GM12878 (cell line): ENCODE results near the gene SLC23A2. TPM values are rescaled to one million over a fixed set of nuclear protein-coding genes. Genes with fewer than 3 reads are reported as not detected.

ENCODE experiments used
- ATF7 ChIP-seq: fragments of 450-650 bp; IDR thresholded peaks from 2 replicates; pipeline ENCODE4 v1.6.1; 2016; ENCODE audit warnings: low read depth, mild to moderate bottlenecking
- BHLHE40 ChIP-seq, 2 experiments: fragments of 450-650 bp in 1 of 2; IDR thresholded peaks; 2 replicates each; pipeline ENCODE4 v1.6.1; 2011 to 2017; ENCODE audit warnings: low read depth in 2 of 2, borderline replicate concordance in 1 of 2, improper control_type of control experiment in 1 of 2, low read length in 1 of 2, mild to moderate bottlenecking in 1 of 2
- BMI1 ChIP-seq: fragments of 450-650 bp; IDR thresholded peaks from 2 replicates; pipeline ENCODE4 v1.6.1; 2016; ENCODE audit warnings: mild to moderate bottlenecking, moderate library complexity, borderline replicate concordance
- CBX5 ChIP-seq: sonication (generic); IDR thresholded peaks from 2 replicates; pipeline ENCODE4 v1.6.1; 2016; ENCODE audit warnings: low read depth, moderate library complexity, mild to moderate bottlenecking, inconsistent platforms
- CHD2 ChIP-seq: IDR thresholded peaks from 2 replicates; pipeline ENCODE4 v1.6.1; 2011; ENCODE audit warnings: low read depth, low read length, improper control_type of control experiment, borderline replicate concordance
- CHD4 ChIP-seq: fragments of 200-600 bp; sonication (generic); IDR thresholded peaks from 2 replicates; pipeline ENCODE4 v1.6.1; 2016; ENCODE audit warnings: mild to moderate bottlenecking
- CREM ChIP-seq: IDR thresholded peaks from 2 replicates; pipeline ENCODE4 v1.6.1; 2014; ENCODE audit warnings: antibody characterized with exemption, low read depth
- CUX1 ChIP-seq: IDR thresholded peaks from 2 replicates; pipeline ENCODE4 v1.6.1; 2012; ENCODE audit warnings: improper control_type of control experiment, low read depth, low read length; ENCODE audit not compliant: insufficient replicate concordance
- HSF1 ChIP-seq: fragments of 150-350 bp; IDR thresholded peaks from 2 replicates; pipeline ENCODE4 v1.6.1; 2014; ENCODE audit warnings: mild to moderate bottlenecking, low read depth, low read length
- IKZF2 ChIP-seq, 2 experiments: fragments of 450-650 bp; IDR thresholded peaks; 2 replicates each; pipeline ENCODE4 v1.6.1; 2017; ENCODE audit warnings: mild to moderate bottlenecking in 2 of 2, moderate library complexity in 2 of 2
- IRF4 ChIP-seq: IDR thresholded peaks from 2 replicates; pipeline ENCODE4 v1.6.1; 2011; ENCODE audit warnings: low read depth, low read length
- KAT2A ChIP-seq: conservative IDR thresholded peaks from 2 replicates; pipeline ENCODE4 v1.6.1; 2011; ENCODE audit warnings: low read depth, low read length; ENCODE audit not compliant: control insufficient read depth
- MEF2A ChIP-seq: IDR thresholded peaks from 2 replicates; pipeline ENCODE4 v1.6.1; 2011; ENCODE audit warnings: low read depth, mild to moderate bottlenecking, low read length, moderate library complexity; ENCODE audit not compliant: insufficient read depth
- MXI1 ChIP-seq: fragments of 150-350 bp; IDR thresholded peaks from 2 replicates; pipeline ENCODE4 v1.6.1; 2011; ENCODE audit warnings: low read depth, mild to moderate bottlenecking, inconsistent platforms, low read length, improper control_type of control experiment
- NBN ChIP-seq: fragments of 450-650 bp; IDR thresholded peaks from 2 replicates; pipeline ENCODE4 v1.6.1; 2016
- NFYA ChIP-seq: IDR thresholded peaks from 2 replicates; pipeline ENCODE4 v1.6.1; 2011; ENCODE audit warnings: low read depth, mild to moderate bottlenecking, low read length, improper control_type of control experiment, borderline replicate concordance
- NR2F1 ChIP-seq: fragments of 450-650 bp; conservative IDR thresholded peaks from 2 replicates; pipeline ENCODE4 v1.6.1; 2017; ENCODE audit warnings: mild to moderate bottlenecking
- PAX5 ChIP-seq: IDR thresholded peaks from 2 replicates; pipeline ENCODE4 v1.6.1; 2011; ENCODE audit warnings: low read depth, low read length, borderline replicate concordance
- POU2F2 ChIP-seq: IDR thresholded peaks from 3 replicates; pipeline ENCODE4 v1.6.1; 2011; ENCODE audit warnings: low read depth, mild to moderate bottlenecking, low read length, borderline replicate concordance
- RAD51 ChIP-seq: fragments of 450-650 bp; IDR thresholded peaks from 2 replicates; pipeline ENCODE4 v1.6.1; 2016; ENCODE audit warnings: moderate library complexity, mild to moderate bottlenecking, inconsistent platforms
- SMAD1 ChIP-seq: fragments of 450-650 bp; IDR thresholded peaks from 2 replicates; pipeline ENCODE4 v1.6.1; 2018; ENCODE audit warnings: mild to moderate bottlenecking, low read depth; ENCODE audit not compliant: partially characterized antibody
- SP1 ChIP-seq: IDR thresholded peaks from one replicate; pipeline ENCODE4 v1.6.1; 2011; ENCODE audit warnings: low read depth, low read length
- SUZ12 ChIP-seq: fragments of 200-600 bp; sonication (generic); IDR thresholded peaks from one replicate; pipeline ENCODE4 v1.6.1; 2018; ENCODE audit warnings: antibody characterized with exemption, mild to moderate bottlenecking; ENCODE audit not compliant: unreplicated experiment
- YBX1 ChIP-seq: fragments of 450-650 bp; IDR thresholded peaks from 2 replicates; pipeline ENCODE4 v1.6.1; 2016; ENCODE audit warnings: antibody characterized with exemption
- polyA plus RNA-seq, 11 experiments: library from polyadenylated mRNA; depleted of rRNA in 4 of 11; unstranded in 6 of 11; stranded (reverse) in 5 of 11; fragments of >200 nt; fragmentation: Nextera tagmentation in 4 of 11; fragmentation: Illumina TruSeq in 1 of 11; extraction: Ambion mirVana in 4 of 11; extraction: Trizol in 1 of 11; gene quantifications; 1 replicate in 1 of 11; 2 replicates in 10 of 11; pipeline versions ENCODE4 v1.2.1 to v1.2.3, GENCODE V29; 2011 to 2016; ENCODE audit warnings: inconsistent platforms in 2 of 11, missing spikeins in 2 of 11, low read depth in 1 of 11
- total RNA-seq, 4 experiments: library from RNA; depleted of rRNA in 3 of 4; stranded (reverse); fragments of >200 nt in 3 of 4; fragmentation: Illumina TruSeq in 1 of 4; extraction: Trizol in 1 of 4; gene quantifications; 2 replicates each; pipeline versions ENCODE4 v1.2.1 to v1.2.3, GENCODE V29; 2013 to 2021
- TF ChIP-seq, protein P1 (sequence below): fragments of 450-650 bp; IDR thresholded peaks from 2 replicates; pipeline ENCODE4 v1.6.1; 2017; ENCODE audit warnings: borderline replicate concordance

SLC23A2 gene
- total and polyA plus RNA-seq, 10 of the 15 experiments (the other 5 are each of a cell fraction or from before 2014, with no cell fraction given): 4.4 to 56.1 (median 35.5) TPM

GRCh38 chr20:4989570-4989969 lies 11.7 kb downstream of the SLC23A2 start (continued):
- peak; percentile 60 to 66; a peak in 3 of 4 replicates for TF ChIP-seq IKZF2 (IDR thresholded peaks at IDR 0.05)
- TF ChIP-seq POU2F2: peak; percentile 89; the same call in 2 of the 3 replicates
- no peak for TF ChIP-seq CBX5
- TF ChIP-seq BMI1: no peak
- TF ChIP-seq KAT2A: no peak
- TF ChIP-seq ATF7: peak; percentile 45; the same call in 1 of the 2 replicates
- peak; percentile 76 for TF ChIP-seq MXI1
- TF ChIP-seq BHLHE40 (IDR thresholded peaks at IDR 0.05; ENCODE audit: borderline replicate concordance in 1 of 2, low read depth in 2 of 2, low read length in 1 of 2): peak; percentile 55 to 58; a peak in 1 of 4 replicates
- TF ChIP-seq IRF4: no peak
- no peak for TF ChIP-seq SMAD1
- no peak for TF ChIP-seq MEF2A
- no peak for TF ChIP-seq SP1
- no peak for TF ChIP-seq NBN
- TF ChIP-seq YBX1: no peak
- TF ChIP-seq CUX1: no peak
- peak; percentile 82 for TF ChIP-seq RAD51
- TF ChIP-seq HSF1: no peak
- TF ChIP-seq, protein P1, sequence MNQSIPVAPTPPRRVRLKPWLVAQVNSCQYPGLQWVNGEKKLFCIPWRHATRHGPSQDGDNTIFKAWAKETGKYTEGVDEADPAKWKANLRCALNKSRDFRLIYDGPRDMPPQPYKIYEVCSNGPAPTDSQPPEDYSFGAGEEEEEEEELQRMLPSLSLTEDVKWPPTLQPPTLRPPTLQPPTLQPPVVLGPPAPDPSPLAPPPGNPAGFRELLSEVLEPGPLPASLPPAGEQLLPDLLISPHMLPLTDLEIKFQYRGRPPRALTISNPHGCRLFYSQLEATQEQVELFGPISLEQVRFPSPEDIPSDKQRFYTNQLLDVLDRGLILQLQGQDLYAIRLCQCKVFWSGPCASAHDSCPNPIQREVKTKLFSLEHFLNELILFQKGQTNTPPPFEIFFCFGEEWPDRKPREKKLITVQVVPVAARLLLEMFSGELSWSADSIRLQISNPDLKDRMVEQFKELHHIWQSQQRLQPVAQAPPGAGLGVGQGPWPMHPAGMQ: no peak
- no peak for TF ChIP-seq CREM
- TF ChIP-seq NR2F1: 0 out of 2 replicates have a peak, but pooled peaks have one; percentile 28
- no peak for TF ChIP-seq PAX5
- no peak for TF ChIP-seq CHD4
- no peak for TF ChIP-seq SUZ12
- TF ChIP-seq NFYA: no peak
- no peak for TF ChIP-seq CHD2
